Activated CD8-positive, alpha-beta memory T cell treated with anti-CD3 and anti-CD28 coated beads, Interleukin-2, amount 50 U/mL, for 1 hour (primary cell): Measurements from ENCODE around the gene SPI1.

Source experiments
- DNase-seq: peaks from one replicate; pipeline ENCODE4 v3.0.0-alpha.2; 2020; ENCODE audit errors: extremely low read depth

The SPI1 gene

DNA sequence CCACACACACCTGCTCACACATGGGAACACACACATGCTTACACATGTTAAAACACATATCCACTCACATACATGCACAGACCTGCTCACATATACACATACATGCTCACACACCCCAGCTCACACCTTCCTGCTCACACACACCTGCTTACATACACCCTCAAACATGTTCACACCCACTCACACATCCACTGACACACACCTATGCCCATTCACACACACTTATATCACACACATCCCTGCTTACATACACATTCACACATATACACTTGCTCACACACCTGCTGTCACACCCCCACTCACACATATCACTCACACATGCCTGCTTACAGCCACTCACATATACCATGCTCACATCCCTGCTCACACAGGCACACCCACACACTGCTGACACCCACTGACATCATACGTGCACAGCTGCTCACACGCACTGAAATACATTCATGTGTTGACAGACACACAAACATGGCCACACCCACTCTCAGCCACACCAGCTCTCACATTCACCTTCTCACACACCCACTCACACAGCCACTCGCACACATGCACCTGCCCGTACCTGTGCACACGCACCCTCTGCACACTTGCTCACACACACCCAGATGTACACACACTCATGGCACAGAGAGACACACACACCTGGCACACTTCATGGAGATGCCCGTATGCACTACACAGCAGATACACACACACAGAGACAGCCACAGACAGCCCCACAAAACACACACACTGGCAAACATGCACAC lies 20.2 kb downstream of the SPI1 start:
- no peak for DNase-seq

DNA sequence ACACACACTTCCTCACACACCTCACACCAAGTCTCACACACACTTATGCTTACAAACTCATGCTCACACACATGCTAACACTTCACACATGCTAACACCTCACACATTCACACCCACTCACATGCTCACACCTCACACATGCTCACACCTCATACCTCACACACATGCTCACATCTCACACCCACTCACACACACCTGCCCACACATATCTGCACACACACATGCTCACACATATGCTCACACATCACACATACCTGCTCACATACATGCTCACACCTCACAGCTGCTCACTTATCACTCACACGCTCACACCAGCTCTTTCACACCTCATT lies 21.4 kb downstream of the SPI1 start:
- no peak for DNase-seq

DNA sequence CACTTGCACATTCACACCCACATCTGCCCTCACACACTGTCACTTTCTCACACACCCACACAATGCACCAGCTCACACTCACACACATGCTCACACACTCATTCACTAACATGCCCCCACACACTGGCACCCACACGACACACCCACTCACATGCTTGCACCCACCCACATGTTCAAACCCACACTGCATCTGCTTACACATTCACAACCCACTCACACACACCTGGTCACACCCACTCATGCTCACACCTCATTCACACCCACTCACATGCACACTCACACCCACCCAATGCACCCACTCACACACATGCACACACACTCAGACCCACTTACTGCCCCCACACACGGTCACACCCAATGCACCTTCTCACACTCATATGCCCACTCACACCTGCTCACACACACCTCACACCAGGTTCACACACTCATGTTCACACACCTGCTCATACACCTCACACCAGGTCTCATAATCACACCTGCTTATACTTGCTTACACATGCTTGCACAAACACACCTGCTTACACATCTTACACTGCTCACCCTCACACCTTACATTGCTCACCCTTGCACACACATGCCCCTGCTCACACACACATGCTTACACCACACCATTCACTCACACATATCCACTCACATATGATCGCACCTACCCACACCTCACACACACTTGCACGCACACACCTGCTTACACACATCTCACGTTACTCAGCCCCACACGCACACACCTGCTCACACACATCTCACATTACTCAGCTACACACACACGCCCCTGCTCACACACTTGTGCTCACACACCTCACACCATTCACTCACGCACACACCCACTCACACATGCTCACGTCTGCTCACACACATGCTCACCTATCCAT lies 22.0 kb downstream of the SPI1 start:
- no peak for DNase-seq

DNA sequence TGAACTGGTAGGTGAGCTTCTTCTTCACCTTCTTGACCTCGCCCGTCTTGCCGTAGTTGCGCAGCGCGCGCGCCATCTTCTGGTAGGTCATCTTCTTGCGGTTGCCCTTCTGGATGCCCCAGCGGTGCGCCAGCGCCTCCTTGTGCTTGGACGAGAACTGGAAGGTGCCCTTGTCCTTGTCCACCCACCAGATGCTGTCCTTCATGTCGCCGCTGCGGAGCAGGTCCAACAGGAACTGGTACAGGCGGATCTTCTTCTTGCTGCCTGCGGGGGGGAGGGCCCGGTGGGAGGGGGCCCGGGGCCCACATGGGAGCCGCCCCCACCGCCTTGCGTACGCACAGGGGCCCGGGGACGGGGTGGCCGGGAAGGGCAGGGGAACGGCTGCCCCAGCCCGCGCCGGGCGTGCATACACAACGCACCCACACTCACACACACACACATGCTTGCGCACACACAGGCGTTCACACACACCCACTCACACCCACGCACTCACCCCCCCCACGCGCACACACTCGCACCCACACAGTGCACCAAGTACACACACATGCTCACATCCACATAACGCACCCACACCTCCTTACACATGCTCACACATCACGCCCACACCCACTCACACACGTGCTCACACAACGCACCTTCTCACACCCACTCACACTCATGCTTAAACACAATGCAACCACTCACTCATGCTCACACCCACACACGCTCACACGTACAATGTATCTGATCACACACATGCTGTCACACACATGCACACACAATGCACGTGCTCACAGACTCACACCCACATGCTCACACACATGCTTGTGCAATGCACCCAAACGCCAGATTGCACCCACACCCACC lies 22.8 kb downstream of the SPI1 start:
- no peak for DNase-seq

DNA sequence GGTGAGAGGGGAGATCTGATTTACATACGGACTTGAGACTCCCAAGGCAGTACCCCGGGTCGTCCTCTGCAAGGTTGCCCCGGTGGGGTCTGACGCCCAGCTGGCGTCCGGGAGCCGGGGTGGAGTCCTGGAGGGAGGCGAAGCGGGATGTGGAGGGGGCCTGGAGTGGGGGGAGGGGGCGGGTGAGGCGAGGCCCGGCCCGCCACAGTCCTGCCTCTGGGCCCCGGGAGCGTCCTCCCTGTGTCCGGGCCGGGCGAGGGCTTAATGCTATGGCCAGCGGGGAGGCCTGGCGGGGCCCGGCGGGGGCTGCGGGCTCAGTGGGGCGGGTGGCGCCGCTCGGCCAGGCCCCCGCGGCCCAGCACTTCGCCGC lies 23.4 kb downstream of the SPI1 start:
- DNase-seq: no peak

DNA sequence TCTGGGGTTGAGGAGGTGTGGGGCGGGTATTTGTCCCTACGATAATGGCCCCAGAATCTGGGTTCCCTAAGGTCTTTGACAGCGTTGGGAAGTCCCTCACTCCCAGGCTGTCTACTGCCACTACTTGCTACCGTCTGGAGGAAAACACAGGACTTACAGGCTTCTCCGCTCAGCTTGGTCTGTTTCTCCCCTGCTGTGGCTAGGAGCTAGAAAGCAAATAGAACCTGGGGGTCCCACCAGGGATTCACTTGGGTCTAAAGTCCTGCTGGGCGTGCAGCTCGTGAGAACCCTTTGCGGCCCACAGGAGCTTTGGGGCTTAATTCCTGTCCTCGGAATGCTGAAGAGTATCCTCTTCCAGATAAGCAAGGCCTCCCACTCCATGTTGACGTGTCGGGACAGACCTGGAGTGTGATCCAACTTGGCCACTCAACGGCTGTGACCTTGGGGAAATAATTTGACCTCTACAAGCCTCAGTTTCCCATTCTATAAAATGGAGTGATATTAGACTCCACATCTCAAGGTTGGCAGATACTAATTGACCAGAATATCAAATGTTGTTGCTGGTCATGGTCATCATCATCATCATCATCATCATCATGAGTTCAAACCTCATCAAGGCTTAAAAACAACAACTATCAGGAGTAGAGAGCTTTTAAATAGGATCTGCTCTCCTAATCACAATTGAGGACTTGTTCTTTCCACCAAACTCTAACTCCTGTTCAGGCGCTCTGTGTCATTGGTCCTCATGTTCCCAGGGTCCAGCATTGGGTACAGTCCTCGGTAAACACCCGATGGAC lies 24.2 kb downstream of the SPI1 start:
- no peak for DNase-seq

DNA sequence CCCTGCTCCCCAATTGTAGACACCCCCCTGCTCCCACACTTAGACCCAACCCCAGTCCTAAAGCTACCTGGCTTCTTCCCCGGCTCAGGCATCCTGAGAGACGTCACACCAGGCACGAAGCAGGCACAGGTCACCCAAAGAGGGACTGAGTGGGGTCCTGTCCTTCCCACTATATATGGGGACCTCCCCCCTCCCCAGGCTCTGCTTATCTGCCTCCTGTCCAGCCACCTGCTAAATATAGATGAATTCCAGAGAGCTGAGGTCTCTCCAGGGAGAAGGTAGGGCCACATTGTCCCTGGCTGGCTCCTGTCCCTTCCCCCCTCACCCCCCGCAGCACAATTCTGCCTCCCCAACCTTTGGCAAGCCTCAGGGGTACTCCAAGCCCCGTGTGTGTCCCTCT lies 25.8 kb downstream of the SPI1 start, which contains the start of gene MYBPC3:
Gene MYBPC3 (minus strand): TSS at position 147 of the 400 bp plus-strand sequence. CDS start 55 bp downstream, at position 92.
- no peak for DNase-seq

DNA sequence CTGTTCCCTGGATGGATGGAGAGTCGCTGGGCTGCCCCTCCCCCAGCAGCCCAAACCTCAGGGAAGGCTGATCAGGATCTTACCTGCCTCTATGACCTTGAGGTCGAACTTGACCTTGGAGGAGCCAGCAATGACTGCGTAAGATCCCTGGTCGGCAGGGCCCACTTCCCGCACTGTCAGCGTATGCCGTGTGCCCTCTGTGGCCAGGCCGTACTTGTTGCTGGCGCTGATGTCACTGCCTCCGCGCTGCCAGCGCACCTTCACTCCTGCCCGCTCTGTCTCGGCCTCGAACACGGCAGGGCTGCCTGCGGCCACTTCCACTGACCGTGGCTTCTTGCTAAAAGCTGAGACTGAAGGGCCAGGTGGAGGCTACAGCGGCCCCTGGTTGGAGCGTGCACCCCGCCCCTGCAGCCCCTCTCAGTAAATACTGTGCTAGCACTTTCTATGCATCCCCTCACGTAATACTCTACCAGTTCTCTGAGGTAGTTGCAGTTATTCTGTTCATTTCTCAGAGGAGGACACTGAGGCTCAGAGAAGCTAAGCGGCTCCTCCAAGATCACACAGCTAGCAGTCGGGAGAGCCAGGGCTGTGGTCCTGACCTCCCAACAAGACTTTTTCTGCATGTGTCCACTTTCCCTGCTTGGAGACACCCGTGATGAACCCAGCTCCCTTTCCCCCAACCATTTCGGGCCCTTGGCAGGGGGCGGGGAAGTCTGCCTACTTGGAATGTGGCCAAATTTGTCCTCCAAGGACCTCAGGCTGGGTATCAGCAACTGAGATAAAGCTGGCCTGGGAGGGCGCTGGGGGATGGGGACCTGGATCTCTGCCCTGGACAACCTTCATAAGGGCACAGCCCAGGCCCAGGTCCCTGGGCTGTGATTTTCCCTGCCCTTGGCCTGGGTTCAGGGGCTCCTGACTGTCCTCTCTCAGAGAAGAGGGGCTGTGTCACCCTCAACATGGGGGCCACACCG lies 26.9 kb downstream of the SPI1 start:
- DNase-seq: no peak

DNA sequence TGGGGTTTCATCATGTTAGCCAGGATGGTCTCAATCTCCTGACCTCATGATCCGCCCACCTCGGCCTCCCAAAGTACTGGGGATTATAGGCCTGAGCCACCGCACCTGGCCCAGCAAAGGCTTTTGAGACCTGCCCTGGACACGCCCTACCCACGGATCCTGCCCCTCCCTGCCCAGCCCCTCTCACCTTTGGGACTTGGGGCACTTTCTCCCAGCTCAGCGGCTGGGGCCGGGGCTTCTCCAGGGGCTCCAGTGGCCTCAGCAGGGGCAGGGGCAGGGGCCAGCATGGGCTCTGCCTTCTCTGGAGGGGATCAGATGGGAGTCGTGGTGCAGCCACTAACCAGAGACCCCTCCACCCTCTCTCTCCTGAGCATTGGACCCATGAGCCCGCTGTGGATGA lies 28.0 kb downstream of the SPI1 start:
- DNase-seq: no peak

DNA sequence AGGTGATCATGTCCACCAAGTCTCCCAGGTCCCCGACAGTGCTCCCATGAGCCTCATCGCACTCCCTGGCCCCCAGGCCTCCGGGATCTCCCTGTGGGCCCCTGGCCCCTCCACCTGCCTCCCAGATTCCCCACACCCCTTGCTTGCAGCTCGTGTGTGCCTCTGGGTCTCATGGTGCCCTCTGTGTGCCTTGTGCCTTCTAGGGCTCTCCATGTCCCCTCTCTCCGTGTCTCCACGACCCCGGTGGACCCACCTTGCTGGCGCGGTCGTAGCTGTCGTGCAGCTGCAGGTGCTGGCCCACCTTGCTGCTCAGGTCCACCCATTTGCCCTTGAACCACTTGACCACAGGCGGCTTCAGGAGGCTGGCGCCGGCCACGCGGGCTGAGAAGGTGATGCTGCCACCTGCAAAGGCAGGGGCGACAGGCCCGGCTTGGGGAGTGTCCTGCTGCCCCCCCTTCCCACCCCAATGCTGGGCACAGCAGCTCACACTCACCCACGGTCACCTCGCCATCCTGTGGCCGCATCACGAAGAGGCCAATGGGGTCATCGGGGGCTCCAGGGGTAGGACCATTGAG lies 28.7 kb downstream of the SPI1 start:
- no peak for DNase-seq

DNA sequence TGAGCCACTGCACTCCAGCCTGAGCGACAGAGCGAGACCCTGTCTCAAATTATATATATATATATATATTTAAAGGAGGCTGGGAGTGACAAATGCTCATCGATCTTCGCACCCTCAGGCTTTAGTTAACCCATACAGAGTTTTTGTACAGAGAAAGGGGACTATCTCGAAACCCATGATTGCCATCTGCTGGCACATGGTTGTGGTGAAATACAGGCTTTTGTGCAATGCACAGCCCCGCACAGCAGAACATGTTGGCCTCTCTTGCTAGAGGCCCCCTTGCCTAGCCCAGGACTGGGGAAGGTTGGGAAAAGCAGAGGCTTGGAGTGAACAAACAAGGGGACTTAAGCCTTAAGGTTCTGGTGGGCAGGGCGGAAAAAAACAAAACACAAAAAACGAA lies 29.5 kb downstream of the SPI1 start:
- DNase-seq: no peak

DNA sequence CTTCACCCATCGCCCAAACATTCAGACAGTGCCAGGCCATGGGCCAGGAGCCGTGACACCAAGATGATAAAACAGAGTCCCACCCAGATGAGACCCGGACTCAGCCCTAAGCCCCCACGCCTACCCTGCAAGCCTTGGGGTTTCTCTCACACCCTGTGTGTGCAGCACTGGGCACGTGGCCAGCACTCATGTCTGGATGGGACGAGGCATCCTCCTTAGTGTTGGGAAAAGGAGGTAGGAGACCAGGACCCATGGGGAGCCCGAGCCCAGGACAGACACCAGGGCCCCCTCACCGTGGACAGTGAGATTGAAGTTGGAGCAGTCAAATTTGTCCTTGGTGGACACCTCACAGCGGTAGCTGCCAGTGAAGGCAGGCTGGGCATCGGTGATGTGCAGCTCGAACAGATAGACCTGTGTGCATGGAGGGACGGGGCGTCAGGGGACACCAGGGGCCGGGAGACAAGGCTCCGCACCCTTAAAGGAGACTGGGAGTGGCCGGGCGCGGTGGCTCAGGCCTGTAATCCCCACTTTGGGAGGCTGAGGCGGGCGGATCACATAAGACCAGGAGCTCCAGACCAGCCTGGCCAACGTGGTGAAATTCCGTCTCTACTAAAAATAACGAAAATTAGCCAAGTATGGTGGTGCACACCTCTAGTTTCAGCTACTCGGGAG lies 30.1 kb downstream of the SPI1 start:
- no peak for DNase-seq

DNA sequence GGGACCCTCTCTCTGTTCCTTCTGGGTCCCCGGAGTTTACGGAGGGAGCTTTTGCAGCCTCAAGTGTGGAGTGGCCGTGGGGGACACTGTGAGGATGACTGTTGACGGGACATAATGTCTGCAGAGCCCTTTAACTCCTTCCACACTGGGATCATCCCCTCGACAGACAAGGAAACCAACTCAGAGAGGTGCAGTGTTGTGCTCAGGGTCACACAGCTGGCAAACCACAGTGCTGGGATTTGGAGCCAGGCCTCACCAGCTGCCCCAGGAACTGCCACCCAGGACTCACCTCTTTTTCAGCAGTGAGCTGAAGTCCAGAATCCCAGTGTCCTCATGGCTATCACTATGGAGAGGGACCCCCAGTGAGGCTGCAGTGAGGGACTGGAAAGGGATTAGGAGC lies 31.2 kb downstream of the SPI1 start:
- no peak for DNase-seq

DNA sequence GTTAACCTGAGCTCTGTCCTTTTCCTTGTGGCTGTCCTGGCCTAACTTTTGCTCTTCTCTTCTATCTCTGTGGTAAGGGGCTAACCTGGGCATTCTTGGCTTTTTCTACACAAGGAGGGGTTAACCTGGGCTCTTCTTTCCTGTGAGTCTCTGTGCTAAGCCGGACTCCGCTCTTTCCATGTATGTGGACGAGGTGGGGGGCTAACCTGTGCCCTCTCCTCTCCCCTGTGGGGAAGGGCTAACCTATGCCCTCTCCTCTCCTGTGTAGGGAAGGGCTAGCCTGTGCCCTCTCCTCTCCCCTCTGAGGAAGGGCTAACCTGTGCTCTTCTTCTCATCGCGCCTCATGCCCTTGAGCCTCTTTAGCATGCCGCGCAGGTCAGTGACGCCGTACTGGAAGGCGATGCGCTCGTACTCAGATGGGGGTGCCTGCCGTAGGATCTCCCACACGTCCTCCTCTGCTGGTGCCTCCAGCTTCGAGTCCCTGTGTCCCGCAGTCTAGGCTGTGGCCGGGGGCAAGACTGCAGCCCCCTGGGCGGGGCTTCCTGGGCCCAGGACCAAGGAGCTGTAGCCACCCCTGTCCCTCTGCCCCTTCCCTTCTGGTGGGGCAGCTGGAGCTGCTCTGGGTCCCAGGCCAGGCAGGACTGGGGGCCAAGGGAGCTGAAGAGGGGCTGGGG lies 32.3 kb downstream of the SPI1 start:
- DNase-seq: no peak

DNA sequence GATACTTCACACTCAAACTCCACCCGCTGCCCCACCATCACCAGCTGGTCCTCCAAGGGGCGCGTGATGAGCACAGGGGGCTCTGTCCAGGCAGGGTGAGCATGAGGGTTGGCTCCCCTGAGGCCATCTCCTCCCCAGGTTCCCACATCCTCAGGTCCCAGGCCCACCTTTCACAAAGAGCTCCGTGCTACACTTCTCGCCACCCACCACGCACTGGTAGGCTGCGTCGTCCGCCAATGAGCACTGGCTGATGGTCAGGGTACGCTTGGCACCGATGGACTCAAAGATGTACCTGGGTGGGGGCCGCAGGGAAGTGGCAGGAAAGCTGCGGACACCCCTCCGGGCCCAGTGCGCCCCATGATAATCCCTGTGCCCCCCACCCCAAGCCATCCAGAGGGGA lies 35.5 kb downstream of the SPI1 start:
- DNase-seq: no peak

DNA sequence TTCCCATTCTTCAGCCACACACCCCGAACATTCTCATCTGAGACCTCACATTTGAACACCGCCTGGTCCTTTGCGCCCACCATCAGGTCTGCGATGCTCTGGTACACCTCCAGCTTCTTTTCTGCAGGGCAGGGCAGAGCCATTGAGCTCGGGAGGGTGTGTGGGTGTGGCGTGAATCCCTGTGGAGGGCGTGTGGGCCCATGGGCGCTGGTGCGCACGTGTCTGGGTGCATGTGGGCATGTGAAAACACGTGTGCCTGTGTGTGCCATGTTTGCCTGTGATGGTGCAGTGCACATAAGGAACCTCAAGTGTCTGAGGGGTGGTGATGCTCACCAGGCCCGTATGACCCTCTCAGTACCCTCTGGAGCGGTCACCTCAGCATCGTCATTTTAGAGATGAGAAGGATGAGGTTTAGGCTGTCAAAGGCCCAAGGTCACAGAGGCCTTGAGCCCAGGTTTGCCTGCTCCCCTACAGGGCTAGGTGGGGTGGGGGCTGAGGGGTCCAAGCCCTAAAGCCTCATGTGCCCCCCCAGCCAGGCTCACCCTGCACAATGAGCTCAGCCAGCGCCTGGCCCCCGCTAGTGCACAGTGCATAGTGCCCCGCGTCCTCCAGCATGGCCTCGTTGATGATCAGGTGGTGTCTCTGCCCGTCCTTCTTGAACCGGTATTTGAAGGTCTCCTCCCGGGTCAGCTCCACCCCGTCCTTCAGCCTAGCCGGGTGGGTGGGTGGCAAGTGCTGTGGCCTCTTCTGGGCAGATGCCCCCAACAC lies 36.1 kb downstream of the SPI1 start:
- no peak for DNase-seq

DNA sequence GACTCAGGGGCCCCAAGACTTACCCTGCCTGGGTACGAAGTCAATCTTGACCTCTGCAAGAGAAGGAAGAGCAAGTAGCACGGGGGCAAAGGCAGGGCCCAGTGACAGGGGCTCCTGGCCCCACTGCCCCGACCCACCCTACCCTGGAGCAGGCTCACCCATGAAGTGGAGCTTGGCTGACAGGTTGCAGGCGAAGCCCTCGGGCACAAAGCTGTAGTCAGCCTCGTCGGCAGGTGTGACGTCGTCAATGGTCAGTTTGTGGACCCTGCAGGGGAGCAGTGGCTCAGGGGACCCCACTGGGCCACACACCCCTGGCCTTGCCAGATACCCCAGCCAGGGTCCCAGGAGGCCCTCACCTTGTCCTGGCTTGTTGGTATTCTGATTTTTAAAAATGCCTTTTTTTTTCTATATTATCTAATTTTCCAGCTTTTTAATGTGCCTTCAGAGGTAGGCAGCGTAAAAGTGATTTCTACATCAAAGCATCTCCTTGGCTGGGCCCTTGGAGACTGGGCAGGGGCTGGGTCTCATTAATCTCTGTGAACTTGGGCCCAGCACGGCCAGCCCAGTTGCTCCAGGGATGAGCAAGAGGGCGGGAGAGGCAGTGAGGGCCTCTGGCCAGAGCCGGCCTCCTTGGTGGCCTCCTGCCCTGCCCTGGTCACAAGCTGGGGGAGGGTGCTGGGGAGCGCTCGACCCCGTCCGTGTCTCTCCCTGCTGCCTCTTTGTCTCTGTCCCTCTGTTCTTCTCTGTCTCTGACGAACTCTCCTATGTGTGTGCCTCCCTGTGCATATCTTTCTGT lies 37.2 kb downstream of the SPI1 start:
- no peak for DNase-seq
